HUES6 (cell line): ENCODE measurements around the gene EYA2.

Source experiments
- H3K27ac ChIP-seq: 2 replicates; pipeline ENCODE4 v1.7.0; 2013; ENCODE audit warnings: low read depth, mild to moderate bottlenecking, low read length, inconsistent platforms
- H3K27me3 ChIP-seq: 2 replicates; pipeline ENCODE4 v1.6.1; 2013; ENCODE audit warnings: low read length; ENCODE audit not compliant: control insufficient read depth, insufficient read depth
- H3K36me3 ChIP-seq: 2 replicates; pipeline ENCODE4 v1.6.1; 2013; ENCODE audit warnings: low read length; ENCODE audit not compliant: control insufficient read depth, insufficient read depth
- H3K4me1 ChIP-seq: 2 replicates; pipeline ENCODE4 v1.6.1; 2013; ENCODE audit warnings: low read length; ENCODE audit not compliant: control insufficient read depth, insufficient read depth
- H3K4me3 ChIP-seq: 2 replicates; pipeline ENCODE4 v1.5.1; 2013; ENCODE audit warnings: low read depth, low read length
- H3K9ac ChIP-seq: one replicate; pipeline ENCODE4 v1.6.1; 2013; ENCODE audit warnings: mild to moderate bottlenecking, low read length
- H3K9me3 ChIP-seq: 2 replicates; pipeline ENCODE4 v1.6.1; 2013; ENCODE audit warnings: low read depth, low read length; ENCODE audit not compliant: control insufficient read depth, insufficient read depth

EYA2 gene

GRCh38 chr20:47210470-47210869, 315.8 kb downstream of the EYA2 start:
- no peaks in the 10 kb centered on the region for H3K27me3 ChIP-seq
- no peak overlapping the region for H3K27ac ChIP-seq
- no peaks in the 10 kb centered on the region for H3K9me3 ChIP-seq
- H3K9ac ChIP-seq: no peak overlapping the region
- peaks cover 5% of the 10 kb centered on the region for H3K4me1 ChIP-seq
- H3K36me3 ChIP-seq: peaks cover 71% of the 10 kb centered on the region
- no peak overlapping the region for H3K4me3 ChIP-seq

GRCh38 chr20:47211036-47211435, 316.4 kb downstream of the EYA2 start:
- peaks cover 76% of the 10 kb centered on the region for H3K36me3 ChIP-seq
- H3K4me1 ChIP-seq: peaks cover 5% of the 10 kb centered on the region
- H3K9me3 ChIP-seq: no peaks in the 10 kb centered on the region
- H3K27me3 ChIP-seq: no peaks in the 10 kb centered on the region
- no peak overlapping the region for H3K27ac ChIP-seq
- H3K4me3 ChIP-seq: no peak overlapping the region
- no peak overlapping the region for H3K9ac ChIP-seq

- no peak overlapping the region for H3K9ac ChIP-seq
- H3K27me3 ChIP-seq: no peaks in the 10 kb centered on the region
- H3K27ac ChIP-seq: no peak overlapping the region
- no peak overlapping the region for H3K4me3 ChIP-seq
- peaks cover 92% of the 10 kb centered on the region for H3K36me3 ChIP-seq
- H3K9me3 ChIP-seq: no peaks in the 10 kb centered on the region
- no peaks in the 10 kb centered on the region for H3K4me1 ChIP-seq
Measured at GRCh38 chr20:47212606-47213207, 318.1 kb downstream of the EYA2 start.

- Histone ChIP-seq H3K9ac (no peak overlapping the region), H3K4me1 (no peaks in the 10 kb centered on the region), H3K9me3 (no peaks in the 10 kb centered on the region), H3K27me3 (no peaks in the 10 kb centered on the region), H3K27ac (no peak overlapping the region), H3K4me3 (no peak overlapping the region), H3K36me3 (peaks cover 98% of the 10 kb centered on the region)
Measured at GRCh38 chr20:47213966-47214365, 319.3 kb downstream of the EYA2 start.

GRCh38 chr20:47215653-47216397, 321.2 kb downstream of the EYA2 start:
- Histone ChIP-seq H3K27ac (no peak overlapping the region), H3K9ac (no peak overlapping the region), H3K36me3 (peaks cover 94% of the 10 kb centered on the region), H3K9me3 (no peaks in the 10 kb centered on the region), H3K27me3 (no peaks in the 10 kb centered on the region), H3K4me1 (no peaks in the 10 kb centered on the region), H3K4me3 (no peak overlapping the region)

GRCh38 chr20:47216819-47217410, 322.3 kb downstream of the EYA2 start:
- Histone ChIP-seq H3K27ac (no peak overlapping the region), H3K4me1 (no peaks in the 10 kb centered on the region), H3K9ac (no peak overlapping the region), H3K27me3 (no peaks in the 10 kb centered on the region), H3K9me3 (no peaks in the 10 kb centered on the region), H3K4me3 (no peak overlapping the region), H3K36me3 (peaks cover 94% of the 10 kb centered on the region)

- no peak overlapping the region for H3K9ac ChIP-seq
- no peak overlapping the region for H3K4me3 ChIP-seq
- H3K27ac ChIP-seq: no peak overlapping the region
- no peaks in the 10 kb centered on the region for H3K4me1 ChIP-seq
- no peaks in the 10 kb centered on the region for H3K9me3 ChIP-seq
- peaks cover 93% of the 10 kb centered on the region for H3K36me3 ChIP-seq
- no peaks in the 10 kb centered on the region for H3K27me3 ChIP-seq
Measured at GRCh38 chr20:47217482-47218446, 323.1 kb downstream of the EYA2 start.

- Histone ChIP-seq H3K36me3 (peaks cover 93% of the 10 kb centered on the region), H3K9ac (no peak overlapping the region), H3K27ac (no peak overlapping the region), H3K9me3 (no peaks in the 10 kb centered on the region), H3K27me3 (no peaks in the 10 kb centered on the region), H3K4me3 (no peak overlapping the region), H3K4me1 (no peaks in the 10 kb centered on the region)
Measured at GRCh38 chr20:47220161-47220582, 325.5 kb downstream of the EYA2 start.

GRCh38 chr20:47221036-47221625, 326.5 kb downstream of the EYA2 start:
- Histone ChIP-seq H3K4me1 (no peaks in the 10 kb centered on the region), H3K4me3 (no peak overlapping the region), H3K27ac (no peak overlapping the region), H3K9me3 (no peaks in the 10 kb centered on the region), H3K9ac (no peak overlapping the region), H3K27me3 (no peaks in the 10 kb centered on the region), H3K36me3 (peaks cover 91% of the 10 kb centered on the region)

- H3K9me3 ChIP-seq: no peaks in the 10 kb centered on the region
- no peak overlapping the region for H3K27ac ChIP-seq
- H3K4me3 ChIP-seq: no peak overlapping the region
- no peaks in the 10 kb centered on the region for H3K4me1 ChIP-seq
- H3K36me3 ChIP-seq: peaks cover 92% of the 10 kb centered on the region
- H3K27me3 ChIP-seq: no peaks in the 10 kb centered on the region
- no peak overlapping the region for H3K9ac ChIP-seq
Measured at GRCh38 chr20:47222468-47223119, 328.0 kb downstream of the EYA2 start.
